LNCAP (cell line): Measurements from ENCODE around the gene GRHL3.

Source experiments
- TF ChIP-seq, protein P1 (sequence below): fragments of 450-650 bp; IDR thresholded peaks from 2 replicates; pipeline ENCODE4 v1.5.1; 2017; ENCODE audit warnings: mild to moderate bottlenecking

GRHL3 gene

DNA sequence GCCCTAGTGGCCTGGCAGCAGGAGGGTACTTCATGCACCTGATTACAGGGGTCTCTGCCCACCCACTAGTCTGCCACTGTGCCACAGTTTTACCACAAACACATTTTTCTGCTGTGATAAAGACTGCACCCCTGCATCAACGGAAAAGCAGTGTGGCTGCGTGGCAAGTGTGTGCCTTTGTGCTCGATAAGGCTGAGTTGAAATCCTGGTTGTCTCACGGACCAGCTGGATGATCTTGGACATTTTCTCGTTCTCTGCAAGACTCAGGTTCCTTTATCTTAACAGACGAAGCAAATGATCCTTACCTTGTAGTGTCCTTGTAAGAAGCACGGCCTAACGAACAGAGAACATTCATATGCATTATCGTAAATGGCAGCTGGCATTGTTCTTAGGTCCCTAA, 10.2 kb downstream of the GRHL3 start:
- TF ChIP-seq, protein P1, sequence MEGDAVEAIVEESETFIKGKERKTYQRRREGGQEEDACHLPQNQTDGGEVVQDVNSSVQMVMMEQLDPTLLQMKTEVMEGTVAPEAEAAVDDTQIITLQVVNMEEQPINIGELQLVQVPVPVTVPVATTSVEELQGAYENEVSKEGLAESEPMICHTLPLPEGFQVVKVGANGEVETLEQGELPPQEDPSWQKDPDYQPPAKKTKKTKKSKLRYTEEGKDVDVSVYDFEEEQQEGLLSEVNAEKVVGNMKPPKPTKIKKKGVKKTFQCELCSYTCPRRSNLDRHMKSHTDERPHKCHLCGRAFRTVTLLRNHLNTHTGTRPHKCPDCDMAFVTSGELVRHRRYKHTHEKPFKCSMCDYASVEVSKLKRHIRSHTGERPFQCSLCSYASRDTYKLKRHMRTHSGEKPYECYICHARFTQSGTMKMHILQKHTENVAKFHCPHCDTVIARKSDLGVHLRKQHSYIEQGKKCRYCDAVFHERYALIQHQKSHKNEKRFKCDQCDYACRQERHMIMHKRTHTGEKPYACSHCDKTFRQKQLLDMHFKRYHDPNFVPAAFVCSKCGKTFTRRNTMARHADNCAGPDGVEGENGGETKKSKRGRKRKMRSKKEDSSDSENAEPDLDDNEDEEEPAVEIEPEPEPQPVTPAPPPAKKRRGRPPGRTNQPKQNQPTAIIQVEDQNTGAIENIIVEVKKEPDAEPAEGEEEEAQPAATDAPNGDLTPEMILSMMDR, result no peak

DNA sequence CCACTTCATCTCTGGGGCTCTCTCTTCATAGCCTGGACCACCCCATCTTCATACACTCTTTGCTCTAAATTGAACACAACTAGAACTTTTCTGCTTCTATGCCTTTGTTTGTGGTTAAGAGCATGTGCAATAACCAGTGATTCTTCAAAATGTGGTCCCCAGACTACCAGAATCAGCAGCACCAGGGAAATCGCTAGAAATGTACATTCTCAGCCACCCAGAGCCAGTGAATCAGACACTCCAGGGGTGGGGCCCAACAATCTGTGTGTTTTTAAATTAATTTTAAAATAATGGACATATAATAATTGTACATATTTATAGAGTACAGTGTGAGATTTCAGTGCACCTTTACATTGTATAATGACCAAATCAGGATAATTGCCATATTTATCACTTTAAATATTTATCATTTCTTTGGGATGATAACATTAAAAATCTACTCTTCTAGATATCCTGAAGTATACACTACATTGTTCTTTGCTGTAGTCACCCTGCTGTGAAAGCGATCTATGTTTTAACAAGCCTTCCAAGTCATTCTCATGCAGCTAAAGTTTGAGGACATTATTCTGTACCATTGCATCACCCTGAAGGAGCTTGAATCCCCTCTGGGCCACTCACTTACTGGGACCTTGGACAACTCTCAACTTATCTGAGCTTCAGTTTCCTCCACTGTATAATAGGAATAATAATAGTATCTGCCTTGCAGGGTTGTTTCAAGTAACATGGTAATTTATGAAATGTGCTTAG, 10.8 kb downstream of the GRHL3 start:
- TF ChIP-seq, protein P1, result no peak

DNA sequence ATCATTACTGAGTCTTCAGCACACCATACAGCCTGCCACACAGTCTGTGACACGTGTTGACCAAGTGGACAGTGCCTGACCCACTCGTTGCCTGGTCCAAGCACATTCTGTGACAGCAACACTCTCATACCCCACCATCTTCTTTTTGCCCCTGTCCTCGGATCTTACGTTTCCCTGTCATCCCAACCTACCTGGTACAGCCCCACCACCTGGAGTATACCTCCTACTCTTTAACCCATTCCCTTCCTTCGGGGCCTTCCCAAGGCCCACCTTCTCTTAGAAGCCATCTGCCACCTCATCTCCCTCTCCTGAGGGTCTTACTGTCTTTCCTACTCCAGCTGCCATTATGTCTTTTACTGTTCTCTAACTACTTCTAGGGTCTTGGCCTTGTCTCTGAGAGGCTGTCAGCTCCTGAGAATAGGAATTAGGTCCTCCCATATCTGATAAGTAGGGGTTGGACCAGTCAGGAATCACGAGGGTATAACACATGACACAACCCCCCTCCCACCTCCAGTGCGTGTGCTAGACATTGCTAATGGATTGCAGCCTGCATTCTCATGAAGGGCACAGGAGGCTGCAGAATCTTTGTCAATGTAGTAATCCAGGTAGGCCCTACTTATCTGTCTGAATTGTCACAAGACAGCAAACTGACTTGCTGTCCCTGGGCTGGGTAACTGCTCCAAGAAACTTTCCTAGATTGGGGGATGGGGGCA, 13.0 kb downstream of the GRHL3 start:
- TF ChIP-seq, protein P1, result no peak

DNA sequence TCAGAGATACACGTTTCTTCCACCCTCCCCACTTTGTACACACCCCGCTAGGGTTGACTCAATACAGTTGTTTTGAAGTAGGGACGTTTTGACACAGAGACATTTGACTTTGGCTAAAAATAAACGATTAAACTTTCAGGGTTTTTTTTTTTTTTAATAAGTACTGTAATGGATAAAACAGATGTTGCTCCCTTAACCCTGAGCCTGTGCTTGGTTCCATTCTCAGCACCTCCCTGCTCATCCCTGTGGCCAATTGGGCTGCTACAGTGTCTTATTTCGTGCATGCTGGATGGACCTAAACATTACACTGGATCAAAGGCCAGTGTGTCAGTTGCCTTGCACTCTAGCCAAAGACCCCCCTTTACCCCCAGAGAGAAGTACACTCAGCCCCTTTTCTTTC, 16.9 kb downstream of the GRHL3 start:
- TF ChIP-seq, protein P1, result no peak

DNA sequence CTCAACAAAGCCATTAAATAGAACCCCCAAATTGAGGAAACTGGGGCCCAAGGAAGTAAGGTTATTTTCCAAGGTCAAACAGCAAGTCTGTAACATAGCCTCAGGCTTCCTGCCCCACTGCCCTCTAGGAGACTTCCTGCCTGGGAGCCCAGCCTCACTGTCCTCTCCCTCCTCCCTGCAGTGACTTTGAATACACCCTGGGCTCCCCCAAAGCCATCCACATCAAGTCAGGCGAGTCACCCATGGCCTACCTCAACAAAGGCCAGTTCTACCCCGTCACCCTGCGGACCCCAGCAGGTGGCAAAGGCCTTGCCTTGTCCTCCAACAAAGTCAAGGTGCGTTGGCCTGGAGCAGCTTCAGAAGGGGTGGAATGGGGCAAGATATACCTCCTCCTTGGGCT, 18.3 kb downstream of the GRHL3 start:
- TF ChIP-seq, protein P1, result no peak

DNA sequence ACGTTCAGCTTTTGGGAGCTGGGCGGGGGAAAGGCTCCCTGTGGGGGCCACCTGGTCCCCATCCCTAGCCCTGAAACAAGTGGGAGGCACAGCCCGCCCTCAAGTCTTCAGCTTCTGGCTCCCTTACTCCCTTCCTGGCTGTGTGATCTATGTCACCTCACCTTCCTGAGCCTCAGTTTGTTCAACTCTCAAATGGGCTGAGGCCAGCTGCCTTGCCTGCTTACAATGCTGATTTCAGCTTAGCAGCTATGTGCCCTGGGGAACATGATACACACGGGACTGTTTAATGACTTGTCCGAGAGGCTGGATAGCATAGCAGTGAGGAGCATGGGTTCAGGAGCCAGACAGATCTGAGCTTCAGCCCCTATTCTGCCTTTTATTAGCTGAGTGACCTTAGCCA, 19.3 kb downstream of the GRHL3 start:
- TF ChIP-seq, protein P1, result no peak

DNA sequence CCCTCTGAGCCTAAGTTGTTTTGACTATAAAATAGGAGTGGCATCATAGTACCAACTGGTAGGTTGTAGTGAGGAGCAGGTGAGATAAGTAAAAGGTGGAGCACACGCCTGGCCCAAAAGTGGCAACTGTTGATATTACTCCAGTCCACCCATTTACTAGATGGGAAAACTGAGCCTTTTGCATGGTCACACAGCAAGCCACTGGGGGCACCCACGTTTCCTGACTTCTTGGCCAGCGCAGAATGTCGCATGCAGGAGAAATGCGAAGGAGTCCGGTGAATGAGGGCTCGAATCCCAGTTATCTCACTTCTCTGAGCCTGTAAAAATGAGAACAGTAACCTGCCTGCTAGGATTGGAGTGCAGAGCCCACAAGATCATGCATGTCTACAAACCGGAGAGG, 20.8 kb downstream of the GRHL3 start:
- TF ChIP-seq, protein P1, result no peak
